Heart left ventricle (tissue), 13 donors: ENCODE results near the gene XBP1.

Experiments
- POLR2A ChIP-seq, 2 donors: fragments of 450-650 bp; IDR thresholded peaks; one replicate each; pipeline ENCODE4 v1.6.1; 2017; ENCODE audit warnings: antibody characterized with exemption in 2 of 2, mild to moderate bottlenecking in 2 of 2, moderate library complexity in 2 of 2
- TF ChIP-seq, protein P1 (sequence below), 12 donors: fragments of 200-600 bp; sonication (generic) in 4 of 12; IDR thresholded peaks; one replicate each; pipeline versions ENCODE4 v1.5.0 to v1.8.0; 2018 to 2022; ENCODE audit warnings: antibody characterized with exemption in 12 of 12, mild to moderate bottlenecking in 5 of 12
- donor health status: ischemic (EF 13 %, LVEDD 7.1; RV severe dilation, severe dysfunction).
- donor health status: DM: no; HTN: yes; CAD: no.
- donor health status: DM: no; HTN: no; CAD: no.
- donor health status: ischemic (EF 25% LVEDD 6.9; RV normal size, moderate dysfunction).
- donor health status: ischemic (EF 25% LVEDD 5.7; RV mildly dilated, moderate dysfunction).
- donor health status: ischemic (EF 35%, LVEDD 5.7; RV mildly dilated, moderate dysfunction).
- donor health status: nonischemic (EF 11% LVEDD 7.7; RV severe dilation, severe dysfunction).
- donor health status: DM: yes; HTN: yes; CAD: no.
- donor health status: PGD.
- donor health status: ischemic (EF 29% LVEDD 5.4; RV normal size, mild dysfunction).
- donor health status: nonischemic (EF 23%, LVEDD 6.1; RV moderate dilation, normal function).

DNA sequence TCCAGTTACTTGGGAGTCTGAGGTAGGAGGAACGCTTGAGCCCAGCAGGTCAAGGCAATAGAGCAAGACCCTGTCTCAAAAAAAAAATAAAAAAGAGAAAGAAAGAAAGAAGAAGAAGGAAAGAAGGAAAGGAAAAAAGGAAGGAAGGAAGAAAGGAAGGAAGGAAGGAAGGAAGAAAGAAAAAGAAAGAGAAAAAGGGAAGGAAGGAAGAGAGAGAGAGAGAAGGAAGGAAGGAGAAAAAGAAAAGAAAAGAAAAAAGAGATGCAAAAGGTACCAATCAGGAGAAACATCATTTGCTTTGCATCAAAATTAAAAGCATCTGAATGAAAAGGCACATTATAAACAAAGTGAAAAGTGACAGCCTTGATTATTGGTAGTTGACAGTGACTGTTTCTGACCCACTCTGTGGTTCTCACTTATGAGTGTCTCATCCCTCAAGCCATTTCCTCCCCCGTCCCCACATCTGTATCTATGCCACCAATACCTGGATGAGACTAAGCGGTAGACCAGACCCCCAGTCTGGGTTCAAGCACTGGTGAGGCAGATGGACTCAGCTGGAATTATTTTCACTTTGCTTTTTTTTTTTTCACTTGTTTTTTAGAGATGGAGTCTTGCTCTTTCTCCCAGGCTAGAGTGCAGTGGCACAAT is 33.0 kb upstream of the XBP1 start:
- no peak for TF ChIP-seq POLR2A (IDR thresholded peaks at IDR 0.05)
- TF ChIP-seq, protein P1, sequence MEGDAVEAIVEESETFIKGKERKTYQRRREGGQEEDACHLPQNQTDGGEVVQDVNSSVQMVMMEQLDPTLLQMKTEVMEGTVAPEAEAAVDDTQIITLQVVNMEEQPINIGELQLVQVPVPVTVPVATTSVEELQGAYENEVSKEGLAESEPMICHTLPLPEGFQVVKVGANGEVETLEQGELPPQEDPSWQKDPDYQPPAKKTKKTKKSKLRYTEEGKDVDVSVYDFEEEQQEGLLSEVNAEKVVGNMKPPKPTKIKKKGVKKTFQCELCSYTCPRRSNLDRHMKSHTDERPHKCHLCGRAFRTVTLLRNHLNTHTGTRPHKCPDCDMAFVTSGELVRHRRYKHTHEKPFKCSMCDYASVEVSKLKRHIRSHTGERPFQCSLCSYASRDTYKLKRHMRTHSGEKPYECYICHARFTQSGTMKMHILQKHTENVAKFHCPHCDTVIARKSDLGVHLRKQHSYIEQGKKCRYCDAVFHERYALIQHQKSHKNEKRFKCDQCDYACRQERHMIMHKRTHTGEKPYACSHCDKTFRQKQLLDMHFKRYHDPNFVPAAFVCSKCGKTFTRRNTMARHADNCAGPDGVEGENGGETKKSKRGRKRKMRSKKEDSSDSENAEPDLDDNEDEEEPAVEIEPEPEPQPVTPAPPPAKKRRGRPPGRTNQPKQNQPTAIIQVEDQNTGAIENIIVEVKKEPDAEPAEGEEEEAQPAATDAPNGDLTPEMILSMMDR (IDR thresholded peaks at IDR 0.05): no peak
